Ishikawa (cell line): Measurements from ENCODE around the gene FRMD5.

Source experiments
- CEBPB ChIP-seq: IDR thresholded peaks from 2 replicates; pipeline ENCODE4 v1.6.1; 2012
- CREB1 ChIP-seq: IDR thresholded peaks from 2 replicates; pipeline ENCODE4 v1.6.1; 2012; ENCODE audit warnings: low read depth
- EGR1 ChIP-seq: IDR thresholded peaks from 2 replicates; pipeline ENCODE4 v1.6.1; 2012
- EP300 ChIP-seq: IDR thresholded peaks from 2 replicates; pipeline ENCODE4 v1.6.1; 2012; ENCODE audit warnings: borderline replicate concordance
- FOXM1 ChIP-seq: IDR thresholded peaks from 2 replicates; pipeline ENCODE4 v1.6.1; 2012; ENCODE audit warnings: low read depth, borderline replicate concordance
- MAX ChIP-seq: IDR thresholded peaks from 2 replicates; pipeline ENCODE4 v1.6.1; 2012
- NFIC ChIP-seq: IDR thresholded peaks from 2 replicates; pipeline ENCODE4 v1.6.1; 2012
- RAD21 ChIP-seq: IDR thresholded peaks from 2 replicates; pipeline ENCODE4 v1.6.1; 2012; ENCODE audit warnings: low read depth
- REST ChIP-seq: IDR thresholded peaks from 2 replicates; pipeline ENCODE4 v1.6.1; 2012; ENCODE audit warnings: low read depth, mild to moderate bottlenecking
- TAF1 ChIP-seq: IDR thresholded peaks from 2 replicates; pipeline ENCODE4 v1.6.1; 2012; ENCODE audit warnings: low read depth, mild to moderate bottlenecking
- TCF12 ChIP-seq: IDR thresholded peaks from 2 replicates; pipeline ENCODE4 v1.6.1; 2012; ENCODE audit warnings: low read depth
- TEAD4 ChIP-seq: IDR thresholded peaks from 2 replicates; pipeline ENCODE4 v1.6.1; 2012
- USF1 ChIP-seq: IDR thresholded peaks from 2 replicates; pipeline ENCODE4 v1.6.1; 2012
- YY1 ChIP-seq: IDR thresholded peaks from 2 replicates; pipeline ENCODE4 v1.6.1; 2012; ENCODE audit warnings: low read depth
- ZBTB7A ChIP-seq: IDR thresholded peaks from 2 replicates; pipeline ENCODE4 v1.6.1; 2012; ENCODE audit warnings: low read depth

Gene FRMD5

GRCh38 chr15:43920815-43921214 lies 274.3 kb downstream of the FRMD5 start:
- TF ChIP-seq NFIC (no peak), YY1 (no peak), FOXM1 (no peak), EGR1 (no peak)

- TF ChIP-seq MAX (no peak), TCF12 (no peak), RAD21 (no peak), TEAD4 (no peak), EP300 (no peak), USF1 (no peak), EGR1 (no peak), NFIC (no peak)
Measured at GRCh38 chr15:43920254-43920600, 274.8 kb downstream of the FRMD5 start.

- TF ChIP-seq FOXM1 (no peak), RAD21 (no peak), CEBPB (no peak), YY1 (no peak), REST (no peak), TCF12 (no peak), ZBTB7A (no peak), MAX (no peak), NFIC (no peak)
Measured at GRCh38 chr15:43919540-43920253, 275.4 kb downstream of the FRMD5 start.

GRCh38 chr15:43918717-43919116 lies 276.4 kb downstream of the FRMD5 start:
- TF ChIP-seq TEAD4 (no peak), TAF1 (no peak), USF1 (no peak), YY1 (no peak), EP300 (no peak), FOXM1 (no peak), CREB1 (no peak), EGR1 (no peak), MAX (no peak)

GRCh38 chr15:43916326-43916660 lies 278.8 kb downstream of the FRMD5 start:
- TF ChIP-seq FOXM1 (no peak), TEAD4 (no peak), TCF12 (no peak), YY1 (no peak), EP300 (no peak), REST (no peak), EGR1 (no peak), USF1 (no peak), MAX (no peak), RAD21 (no peak), CREB1 (no peak)

GRCh38 chr15:43915631-43916325 lies 279.3 kb downstream of the FRMD5 start:
- TF ChIP-seq FOXM1 (no peak), TAF1 (no peak), CEBPB (no peak), CREB1 (no peak), NFIC (no peak), TCF12 (no peak), ZBTB7A (no peak), RAD21 (no peak), MAX (no peak), YY1 (no peak), USF1 (no peak)
